Testis (tissue), 3 donors: ENCODE measurements around the gene ZFR. TPM values are rescaled to one million over a fixed set of nuclear protein-coding genes. Genes with fewer than 3 reads are reported as not detected.
"Not testable (repeated sequence)": the region's sequence is repeated elsewhere in the genome, so short reads cannot be mapped to it uniquely, and the experiment has no call there.

Source experiments
- DNase-seq: peaks from one replicate; pipeline ENCODE4 v3.0.0-alpha.2; 2019
- H3K27ac ChIP-seq, 2 donors: fragments of 200-600 bp; sonication (generic); one replicate each; pipeline ENCODE4 v1.5.1; 2019
- H3K27me3 ChIP-seq: fragments of 200-600 bp; sonication (generic); one replicate; pipeline ENCODE4 v1.5.1; 2019
- H3K36me3 ChIP-seq: fragments of 200-600 bp; sonication (generic); one replicate; pipeline ENCODE4 v1.5.1; 2017; ENCODE audit warnings: low read depth; ENCODE audit errors: missing control alignments
- H3K4me1 ChIP-seq: fragments of 200-600 bp; sonication (generic); one replicate; pipeline ENCODE4 v1.5.1; 2019
- H3K4me3 ChIP-seq, 2 donors: fragments of 200-600 bp; sonication (generic); one replicate each; pipeline ENCODE4 v1.5.1; 2017 to 2019
- H3K9me3 ChIP-seq: fragments of 200-600 bp; sonication (generic); one replicate; pipeline ENCODE4 v1.5.1; 2017
- POLR2A ChIP-seq: fragments of 450-650 bp; IDR thresholded peaks from one replicate; pipeline ENCODE4 v1.6.1; 2017; ENCODE audit warnings: antibody characterized with exemption, mild to moderate bottlenecking, moderate library complexity
- WGBS, 2 donors: methylation state at CpG; one replicate each; pipeline ENCODE4 v1.1.5; 2018; 5-methylcytosine and 5-hydroxymethylcytosine counted together
- intact Hi-C: fragments of 100-400 bp; cut with DNase I; formaldehyde crosslinking; loops from one replicate; pipeline ENCODE4 v1.15.1; 2023; ENCODE audit warnings: low total_unique reads
- polyA plus RNA-seq: library from polyadenylated mRNA; stranded (reverse); fragments of 350-450 nt; fragmentation: Illumina TruSeq; extraction: RNeasy Lipid Tissue Mini Kit (QIAGEN cat#74804); gene quantifications from one replicate; pipeline ENCODE4 v1.2.3, GENCODE V29; 2014; ENCODE audit warnings: low read depth, low replicate concordance; ENCODE audit not compliant: insufficient read depth
- total RNA-seq, 2 donors: library from RNA; depleted of rRNA; stranded (reverse); fragments of >200 nt; gene quantifications; one replicate each; pipeline ENCODE4 v1.2.3, GENCODE V29; 2016
- TF ChIP-seq, protein P1 (sequence below), 3 experiments: fragments of 450-650 bp in 2 of 3; fragments of 200-600 bp in 1 of 3; sonication (generic) in 1 of 3; IDR thresholded peaks; one replicate each; pipeline ENCODE4 v1.5.1; 2016 to 2019; ENCODE audit warnings: antibody characterized with exemption in 3 of 3, mild to moderate bottlenecking in 2 of 3, moderate library complexity in 1 of 3

ZFR gene
- total and polyA plus RNA-seq, 3 donors from 2014 or later, result 77.1 to 112 (median 97.2) TPM

DNA sequence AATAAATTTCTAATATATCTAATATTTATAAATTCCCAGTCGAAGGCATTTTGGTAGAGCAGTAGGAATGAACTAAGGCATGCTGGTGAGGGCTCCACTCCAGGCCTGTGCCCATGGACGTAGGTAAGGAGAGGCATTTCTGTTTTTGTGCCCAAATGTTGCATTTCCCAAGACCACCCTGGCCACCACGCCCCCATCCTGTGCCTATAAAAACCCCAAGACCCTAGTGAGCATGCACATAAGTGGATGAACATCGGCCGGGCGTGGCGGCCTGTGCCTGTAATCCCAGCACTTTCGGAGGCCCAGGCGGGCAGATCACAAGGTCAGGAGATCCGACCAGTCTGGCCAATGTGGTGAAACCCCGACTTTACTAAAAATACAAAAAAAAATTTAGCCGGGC lies 121.7 kb downstream of the ZFR start:
- no peak for TF ChIP-seq POLR2A
- TF ChIP-seq, protein P1, sequence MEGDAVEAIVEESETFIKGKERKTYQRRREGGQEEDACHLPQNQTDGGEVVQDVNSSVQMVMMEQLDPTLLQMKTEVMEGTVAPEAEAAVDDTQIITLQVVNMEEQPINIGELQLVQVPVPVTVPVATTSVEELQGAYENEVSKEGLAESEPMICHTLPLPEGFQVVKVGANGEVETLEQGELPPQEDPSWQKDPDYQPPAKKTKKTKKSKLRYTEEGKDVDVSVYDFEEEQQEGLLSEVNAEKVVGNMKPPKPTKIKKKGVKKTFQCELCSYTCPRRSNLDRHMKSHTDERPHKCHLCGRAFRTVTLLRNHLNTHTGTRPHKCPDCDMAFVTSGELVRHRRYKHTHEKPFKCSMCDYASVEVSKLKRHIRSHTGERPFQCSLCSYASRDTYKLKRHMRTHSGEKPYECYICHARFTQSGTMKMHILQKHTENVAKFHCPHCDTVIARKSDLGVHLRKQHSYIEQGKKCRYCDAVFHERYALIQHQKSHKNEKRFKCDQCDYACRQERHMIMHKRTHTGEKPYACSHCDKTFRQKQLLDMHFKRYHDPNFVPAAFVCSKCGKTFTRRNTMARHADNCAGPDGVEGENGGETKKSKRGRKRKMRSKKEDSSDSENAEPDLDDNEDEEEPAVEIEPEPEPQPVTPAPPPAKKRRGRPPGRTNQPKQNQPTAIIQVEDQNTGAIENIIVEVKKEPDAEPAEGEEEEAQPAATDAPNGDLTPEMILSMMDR (IDR thresholded peaks at IDR 0.05), result no peak
- intact Hi-C loops, result no loop called here
- no peak for DNase-seq
- Histone ChIP-seq H3K36me3 (no peaks in the 10 kb centered on the region), H3K27me3 (no peaks in the 10 kb centered on the region), H3K9me3 (no peaks in the 10 kb centered on the region), H3K4me1 (no peaks in the 10 kb centered on the region), H3K4me3 (peak overlapping the region; percentile 9 to 23), H3K27ac (no peak overlapping the region)
- 71 to 74% methylated on average over 9 to 12 of the region's 12 CpGs for WGBS, 2 donors

DNA sequence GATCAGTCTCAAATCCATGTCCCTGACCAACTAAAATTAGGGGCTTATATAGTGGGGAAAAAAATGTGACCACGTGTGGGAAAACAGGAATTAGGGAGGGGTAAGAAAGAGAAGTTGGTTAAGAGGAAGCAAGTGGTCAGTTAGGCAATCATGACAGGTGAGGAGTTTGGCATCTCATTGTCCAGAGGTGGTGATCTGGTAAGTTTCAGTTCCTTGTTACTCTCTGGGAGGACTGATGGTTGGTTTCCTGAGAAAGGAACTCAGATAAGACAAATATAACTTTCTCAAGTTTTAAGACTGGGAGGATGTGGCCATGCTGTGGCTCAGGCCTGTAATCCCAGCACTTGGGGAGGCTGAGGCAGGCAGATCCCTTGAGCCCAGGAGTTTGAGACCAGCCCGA lies 122.8 kb downstream of the ZFR start:
- 90 to 94% methylated on average over 2 of the region's 2 CpGs for WGBS, 2 donors
- H3K9me3 ChIP-seq, DNase-seq, H3K4me1 ChIP-seq, intact Hi-C loops, H3K4me3 ChIP-seq, H3K27ac ChIP-seq, H3K27me3 ChIP-seq, H3K36me3 ChIP-seq: not testable (repeated sequence)

DNA sequence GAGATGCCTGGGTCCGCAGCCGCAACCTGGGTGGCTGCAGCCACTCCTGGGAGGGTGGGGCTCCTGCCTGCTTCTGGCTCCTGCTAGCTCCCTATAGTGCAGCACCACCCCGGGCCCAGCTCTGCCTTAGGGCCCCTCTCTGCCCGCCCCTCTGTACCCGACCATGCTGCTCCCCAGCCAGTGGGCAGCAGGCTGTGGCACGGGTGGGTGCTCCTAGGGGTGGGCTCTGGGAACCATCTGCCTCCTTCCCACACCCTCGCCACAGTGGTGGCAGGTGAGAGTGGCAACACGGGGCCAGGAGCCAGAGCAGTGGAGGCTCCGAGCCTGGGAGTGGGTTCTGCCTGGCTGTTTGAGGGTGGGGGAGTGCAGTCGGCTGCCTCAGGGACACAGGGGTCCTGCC lies 124.0 kb downstream of the ZFR start:
- DNase-seq, result no peak
- no peak for TF ChIP-seq POLR2A
- TF ChIP-seq, protein P1 (IDR thresholded peaks at IDR 0.05), result no peak
- Histone ChIP-seq H3K9me3 (no peaks in the 10 kb centered on the region), H3K27ac (no peak overlapping the region), H3K4me3 (no peak overlapping the region), H3K27me3 (no peaks in the 10 kb centered on the region), H3K4me1 (no peaks in the 10 kb centered on the region), H3K36me3 (no peaks in the 10 kb centered on the region)
- intact Hi-C loops, result no loop called here
- WGBS, 2 donors, result 90% methylated on average over 10 of the region's 10 CpGs; no CpG with 5 or more reads in 1 of the 2 donors

DNA sequence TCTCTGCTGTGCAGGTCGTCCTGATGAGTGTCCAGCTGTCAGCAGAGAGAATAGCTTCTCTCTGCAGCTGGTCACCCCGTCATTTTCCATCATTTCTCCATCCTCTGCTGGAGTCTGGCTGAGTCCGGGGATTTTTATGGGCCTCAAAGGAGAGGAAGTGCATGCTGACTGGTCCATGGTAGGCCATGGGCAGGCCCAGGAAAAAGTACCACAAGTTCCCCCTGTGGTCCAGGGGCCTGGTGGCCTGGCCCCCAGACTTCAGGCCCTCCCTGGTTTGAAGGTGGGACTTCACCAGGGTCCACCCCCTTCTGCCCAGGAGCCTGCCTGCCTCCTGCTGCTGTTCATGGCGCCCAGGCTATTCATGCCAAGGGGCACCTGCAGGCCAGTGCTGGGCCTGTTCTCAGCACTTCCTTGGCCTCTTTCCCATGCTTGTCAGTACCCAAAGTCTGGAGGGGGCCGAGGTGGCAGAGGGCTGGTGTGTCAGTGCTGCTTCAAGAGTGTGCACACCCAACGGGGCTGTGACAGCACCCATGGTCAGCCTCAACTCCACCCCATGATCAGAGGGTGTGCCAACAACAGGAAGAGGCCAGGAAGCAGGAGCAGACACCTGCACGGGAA lies 124.5 kb downstream of the ZFR start:
- H3K27ac ChIP-seq, result no peak overlapping the region
- no peaks in the 10 kb centered on the region for H3K9me3 ChIP-seq
- no peaks in the 10 kb centered on the region for H3K36me3 ChIP-seq
- no peak for DNase-seq
- intact Hi-C loops, result no loop called here
- H3K4me3 ChIP-seq, result no peak overlapping the region
- H3K27me3 ChIP-seq, result no peaks in the 10 kb centered on the region
- H3K4me1 ChIP-seq, result no peaks in the 10 kb centered on the region
- TF ChIP-seq, protein P1 (IDR thresholded peaks at IDR 0.05), result no peak
- no peak for TF ChIP-seq POLR2A
- WGBS, 2 donors, result 78 to 92% methylated on average over 3 to 7 of the region's 7 CpGs

DNA sequence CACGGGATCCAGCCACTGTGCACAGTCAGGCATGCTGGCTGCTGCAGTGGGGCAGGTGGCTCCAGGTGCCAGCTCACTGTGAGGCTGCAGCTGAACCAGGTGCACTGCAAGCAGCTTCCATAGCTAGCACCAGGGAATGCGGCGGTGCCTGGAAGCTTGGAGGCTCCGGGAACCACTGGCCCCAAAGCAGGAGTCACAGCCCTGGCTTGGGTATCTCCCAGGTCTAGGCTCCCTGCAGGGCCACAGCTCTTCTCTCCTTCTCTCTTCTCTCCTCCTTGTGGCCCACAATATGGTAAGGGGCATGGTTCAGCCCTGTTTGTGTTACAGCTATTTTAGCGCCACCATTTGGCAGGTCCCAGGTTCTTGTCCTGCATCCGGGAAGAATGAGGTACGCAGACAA lies 125.1 kb downstream of the ZFR start:
- no peak overlapping the region for H3K27ac ChIP-seq
- no peaks in the 10 kb centered on the region for H3K27me3 ChIP-seq
- peaks cover 3% of the 10 kb centered on the region for H3K4me1 ChIP-seq
- no peak overlapping the region for H3K4me3 ChIP-seq
- no peaks in the 10 kb centered on the region for H3K36me3 ChIP-seq
- no peak for DNase-seq
- no peak for TF ChIP-seq POLR2A
- TF ChIP-seq, protein P1 (IDR thresholded peaks at IDR 0.05), result no peak
- 64 to 73% methylated on average over 4 to 7 of the region's 7 CpGs for WGBS, 2 donors
- H3K9me3 ChIP-seq, result no peaks in the 10 kb centered on the region
- intact Hi-C loops, result no loop called here
